ENCODE measurements around the gene SNRPA1.

Gene SNRPA1

GRCh38 chr15:101318147-101318819, 23.2 kb upstream of the SNRPA1 start:
- TF ChIP-seq CTCF (conservative IDR thresholded peaks at IDR 0.05; ENCODE audit: low read length), result no peak
- no peak for DNase-seq (ENCODE audit: low read depth)
- no peak overlapping the region for H3K4me3 ChIP-seq (ENCODE audit: low read length)

- TF ChIP-seq CTCF (conservative IDR thresholded peaks at IDR 0.05; ENCODE audit: low read length), result no peak
- no peak overlapping the region for H3K4me3 ChIP-seq (ENCODE audit: low read length)
- no peak for DNase-seq (ENCODE audit: low read depth)
Observed at GRCh38 chr15:101317336-101317872, 22.4 kb upstream of the SNRPA1 start.

- no peak for DNase-seq (ENCODE audit: low read depth)
- H3K4me3 ChIP-seq (ENCODE audit: low read length), result no peak overlapping the region
- TF ChIP-seq CTCF (conservative IDR thresholded peaks at IDR 0.05; ENCODE audit: low read length), result no peak
Observed at GRCh38 chr15:101316529-101316928, 21.5 kb upstream of the SNRPA1 start.

GRCh38 chr15:101315736-101316135, 20.7 kb upstream of the SNRPA1 start:
- no peak for TF ChIP-seq CTCF (conservative IDR thresholded peaks at IDR 0.05; ENCODE audit: low read length)
- H3K4me3 ChIP-seq (ENCODE audit: low read length), result no peak overlapping the region
- no peak for DNase-seq (ENCODE audit: low read depth)

- DNase-seq (ENCODE audit: low read depth), result no peak
- no peak for TF ChIP-seq CTCF (conservative IDR thresholded peaks at IDR 0.05; ENCODE audit: low read length)
- H3K4me3 ChIP-seq (ENCODE audit: low read length), result no peak overlapping the region
Observed at GRCh38 chr15:101314336-101315125, 19.5 kb upstream of the SNRPA1 start.

- no peak overlapping the region for H3K4me3 ChIP-seq (ENCODE audit: low read length)
- no peak for TF ChIP-seq CTCF (conservative IDR thresholded peaks at IDR 0.05; ENCODE audit: low read length)
- no peak for DNase-seq (ENCODE audit: low read depth)
Observed at GRCh38 chr15:101313041-101313761, 18.2 kb upstream of the SNRPA1 start.
